DLD1 (cell line): Measurements from ENCODE around the gene HPSE2.
"Not testable (repeated sequence)": the region's sequence is repeated elsewhere in the genome, so short reads cannot be mapped to it uniquely, and the experiment has no call there.

Source experiments
- in situ Hi-C: cut with HindIII; loops from 2 replicates; pipeline ENCODE4 v1.10.0; 2017; ENCODE audit warnings: low sequenced_read_pairs

Gene HPSE2

GRCh38 chr10:98577168-98577567 is 658.5 kb downstream of the HPSE2 start:
- in situ Hi-C loops, result no loop called here

- in situ Hi-C loops, result no loop called here
Observed at GRCh38 chr10:98576096-98576495, 659.6 kb downstream of the HPSE2 start.

GRCh38 chr10:98572594-98572993 is 663.1 kb downstream of the HPSE2 start:
- in situ Hi-C loops, result no loop called here

DNA sequence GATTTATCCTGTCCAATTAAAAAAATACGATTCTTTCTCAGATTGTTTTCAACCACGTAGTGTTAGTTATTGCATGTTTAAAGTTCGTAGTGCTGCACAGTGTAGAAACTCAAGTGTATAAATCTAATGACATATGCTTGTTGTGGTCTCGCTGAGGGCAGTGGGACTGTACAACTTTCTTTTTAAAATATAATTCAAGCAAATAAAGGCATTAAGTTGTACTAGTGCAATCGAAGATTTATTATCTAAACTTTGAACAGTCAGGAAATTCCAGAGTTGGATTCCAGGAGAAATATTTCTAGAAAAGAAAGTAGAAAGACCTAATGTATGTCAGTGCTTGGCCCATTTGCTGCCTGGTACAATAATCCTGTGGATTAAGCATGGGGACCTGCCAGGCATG is 664.8 kb downstream of the HPSE2 start:
- in situ Hi-C loops, result no loop called here

- in situ Hi-C loops, result no loop called here
Observed at GRCh38 chr10:98569853-98570252, 665.8 kb downstream of the HPSE2 start.

- in situ Hi-C loops, result no loop called here
Observed at GRCh38 chr10:98568551-98568950, 667.1 kb downstream of the HPSE2 start.

GRCh38 chr10:98567391-98568133 is 668.1 kb downstream of the HPSE2 start:
- in situ Hi-C loops, result no loop called here

GRCh38 chr10:98563811-98564210 is 671.8 kb downstream of the HPSE2 start:
- in situ Hi-C loops, result no loop called here

- in situ Hi-C loops, result no loop called here
Observed at GRCh38 chr10:98560565-98560964, 675.1 kb downstream of the HPSE2 start.

- in situ Hi-C loops, result no loop called here
Observed at GRCh38 chr10:98556061-98556460, 679.6 kb downstream of the HPSE2 start.

- in situ Hi-C loops, result no loop called here
Observed at GRCh38 chr10:98555021-98555619, 680.5 kb downstream of the HPSE2 start.

DNA sequence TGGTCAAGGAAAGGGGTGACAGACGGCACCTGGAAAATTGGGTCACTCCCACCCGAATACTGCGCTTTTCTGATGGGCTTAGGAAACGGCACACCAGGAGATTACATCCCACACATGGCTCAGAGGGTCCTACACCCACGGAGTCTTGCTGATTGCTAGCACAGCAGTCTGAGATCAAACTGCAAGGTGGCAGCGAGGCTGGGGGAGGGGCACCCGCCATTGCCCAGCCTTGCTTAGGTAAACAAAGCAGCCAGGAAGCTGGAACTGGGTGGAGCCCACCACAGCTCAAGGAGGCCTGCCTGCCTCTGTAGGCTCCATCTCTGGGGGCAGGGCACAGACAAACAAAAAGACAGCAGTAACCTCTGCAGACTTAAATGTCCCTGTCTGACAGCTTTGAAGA is 694.1 kb downstream of the HPSE2 start:
- in situ Hi-C loops, result not testable (repeated sequence)

DNA sequence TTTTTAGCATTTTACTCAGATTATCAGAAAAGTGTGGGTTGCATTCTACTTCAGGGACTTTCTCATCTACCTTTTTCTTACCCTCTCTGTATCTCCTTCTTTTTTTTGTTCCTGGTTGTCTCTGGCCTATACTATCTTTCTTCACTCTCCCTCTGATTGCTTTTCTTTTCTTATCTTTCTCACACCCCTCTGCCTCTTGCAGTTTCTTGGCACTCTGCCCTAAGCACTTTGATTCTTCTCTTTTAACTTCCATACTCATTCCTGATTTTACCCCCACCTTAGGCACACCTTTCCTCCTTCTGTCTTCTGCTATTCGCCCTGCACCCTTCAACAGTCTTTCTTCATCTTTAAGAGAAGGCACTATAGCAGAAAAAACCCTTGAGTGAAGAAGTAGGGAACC is 696.1 kb downstream of the HPSE2 start:
- in situ Hi-C loops, result no loop called here

DNA sequence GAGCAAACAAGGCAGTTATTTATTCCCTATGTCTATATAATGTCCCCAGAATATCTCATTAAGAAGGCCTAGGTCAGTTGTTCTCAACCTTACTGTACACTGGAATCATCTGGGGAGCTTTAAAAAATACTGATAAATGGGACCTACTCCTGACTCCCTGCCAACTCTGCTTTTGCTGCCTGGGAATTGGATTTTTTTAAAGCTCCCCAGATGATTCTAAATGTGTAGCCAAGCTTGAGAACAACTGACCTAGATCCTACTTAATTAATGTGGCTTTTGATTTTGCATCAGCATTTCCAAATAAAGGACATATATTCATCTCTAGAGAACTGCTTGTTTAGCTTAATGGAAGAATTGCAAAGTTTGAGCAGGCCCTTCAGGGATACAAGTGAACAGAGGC is 697.2 kb downstream of the HPSE2 start:
- in situ Hi-C loops, result no loop called here

GRCh38 chr10:98536551-98536950 is 699.1 kb downstream of the HPSE2 start:
- in situ Hi-C loops, result no loop called here

DNA sequence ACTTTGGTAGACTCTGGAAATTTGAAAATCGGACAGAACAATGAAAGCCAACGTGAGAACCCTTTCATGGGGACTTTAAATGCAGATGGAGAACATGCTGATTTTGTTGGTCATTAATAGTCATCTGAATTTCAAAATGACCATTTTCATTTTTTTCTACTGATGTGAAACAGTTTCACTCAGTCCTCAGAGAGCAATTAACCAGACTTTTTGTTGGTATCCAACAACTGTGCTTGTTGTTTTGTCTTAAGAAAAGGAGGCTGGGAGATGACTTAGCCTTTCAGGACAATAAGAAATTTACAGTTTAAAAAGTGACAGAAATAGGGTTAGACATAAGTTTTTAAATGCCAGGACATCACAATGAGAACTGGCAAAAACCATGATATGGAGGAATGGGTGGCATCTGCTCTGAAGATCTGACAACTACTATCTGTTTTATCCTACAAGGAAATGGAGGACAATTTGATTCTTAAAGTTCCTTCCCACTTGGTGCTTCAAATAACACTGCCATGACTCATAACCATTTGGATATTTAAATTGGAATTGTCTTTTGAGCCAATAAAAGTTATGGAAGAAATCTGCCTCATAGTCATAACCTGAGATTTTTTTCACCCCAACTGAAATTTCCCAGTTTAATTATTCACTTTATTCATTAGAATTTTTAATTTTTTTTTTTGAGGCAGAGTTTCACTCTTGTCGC is 701.8 kb downstream of the HPSE2 start:
- in situ Hi-C loops, result no loop called here

- in situ Hi-C loops, result no loop called here
Observed at GRCh38 chr10:98533241-98533640, 702.4 kb downstream of the HPSE2 start.

- in situ Hi-C loops, result no loop called here
Observed at GRCh38 chr10:98528805-98529183, 706.9 kb downstream of the HPSE2 start.

GRCh38 chr10:98528166-98528804 is 707.4 kb downstream of the HPSE2 start:
- in situ Hi-C loops, result no loop called here

GRCh38 chr10:98525969-98526368 is 709.7 kb downstream of the HPSE2 start:
- in situ Hi-C loops, result no loop called here

- in situ Hi-C loops, result no loop called here
Observed at GRCh38 chr10:98524124-98524523, 711.5 kb downstream of the HPSE2 start.

- in situ Hi-C loops, result no loop called here
Observed at GRCh38 chr10:98519841-98520240, 715.8 kb downstream of the HPSE2 start.
